Measurements from ENCODE around the gene TGFBRAP1. TPM values are rescaled to one million over a fixed set of nuclear protein-coding genes. Genes with fewer than 3 reads are reported as not detected.
A peak's percentile ranks its signal among the peaks of the same experiment; 100 is the strongest.
"Not testable (repeated sequence)": the region's sequence is repeated elsewhere in the genome, so short reads cannot be mapped to it uniquely, and the experiment has no call there.

The TGFBRAP1 gene
- total RNA-seq, 1 donor from 2014 or later, result 13.8 TPM

DNA sequence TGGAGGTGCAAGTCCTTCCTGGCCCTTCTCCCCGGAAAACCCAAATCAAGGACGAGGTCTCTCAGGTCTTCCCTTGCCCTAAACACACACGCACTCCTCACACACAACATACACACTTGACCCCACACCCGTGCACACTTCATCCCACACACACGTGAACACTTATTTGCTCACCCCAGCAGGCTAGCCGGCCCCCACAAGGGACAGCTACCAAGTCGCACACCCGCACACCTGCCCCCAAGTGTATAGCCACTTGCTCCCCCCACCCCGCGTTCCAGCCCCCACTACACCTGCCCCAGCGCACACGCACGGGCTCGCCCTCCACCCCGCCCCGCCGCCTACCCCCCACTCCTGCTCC lies 359 bp downstream of the TGFBRAP1 start:
- Histone ChIP-seq H3K79me2 (ENCODE audit: low read depth) (peaks cover 52% of the 10 kb centered on the region), H2AFZ (replicated peaks) (peak overlapping the region; percentile 76), H3F3A (ENCODE audit: low read depth) (peaks cover 7% of the 10 kb centered on the region), H3K4me3 (peak overlapping the region; percentile 52), H3K27ac (no peak overlapping the region), H3K9me3 (ENCODE audit: low read depth) (no peaks in the 10 kb centered on the region), H4K20me1 (ENCODE audit: low read depth) (peaks cover 5% of the 10 kb centered on the region), H3K36me3 (no peaks in the 10 kb centered on the region), H3K4me2 (peak overlapping the region; percentile 90), H3K9ac (no peak overlapping the region), H3K4me1 (peaks cover 7% of the 10 kb centered on the region), H3K27me3 (no peaks in the 10 kb centered on the region)
- H3K36me3 Mint-ChIP-seq, result no peaks in the 10 kb centered on the region
- TF ChIP-seq EZH2 (IDR thresholded peaks at IDR 0.05) (no peak), EZH2phosphoT487 (IDR thresholded peaks at IDR 0.05) (no peak)
- TF ChIP-seq, protein P1, sequence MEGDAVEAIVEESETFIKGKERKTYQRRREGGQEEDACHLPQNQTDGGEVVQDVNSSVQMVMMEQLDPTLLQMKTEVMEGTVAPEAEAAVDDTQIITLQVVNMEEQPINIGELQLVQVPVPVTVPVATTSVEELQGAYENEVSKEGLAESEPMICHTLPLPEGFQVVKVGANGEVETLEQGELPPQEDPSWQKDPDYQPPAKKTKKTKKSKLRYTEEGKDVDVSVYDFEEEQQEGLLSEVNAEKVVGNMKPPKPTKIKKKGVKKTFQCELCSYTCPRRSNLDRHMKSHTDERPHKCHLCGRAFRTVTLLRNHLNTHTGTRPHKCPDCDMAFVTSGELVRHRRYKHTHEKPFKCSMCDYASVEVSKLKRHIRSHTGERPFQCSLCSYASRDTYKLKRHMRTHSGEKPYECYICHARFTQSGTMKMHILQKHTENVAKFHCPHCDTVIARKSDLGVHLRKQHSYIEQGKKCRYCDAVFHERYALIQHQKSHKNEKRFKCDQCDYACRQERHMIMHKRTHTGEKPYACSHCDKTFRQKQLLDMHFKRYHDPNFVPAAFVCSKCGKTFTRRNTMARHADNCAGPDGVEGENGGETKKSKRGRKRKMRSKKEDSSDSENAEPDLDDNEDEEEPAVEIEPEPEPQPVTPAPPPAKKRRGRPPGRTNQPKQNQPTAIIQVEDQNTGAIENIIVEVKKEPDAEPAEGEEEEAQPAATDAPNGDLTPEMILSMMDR (IDR thresholded peaks at IDR 0.05), result no peak
- no peaks in the 10 kb centered on the region for H3K27me3 Mint-ChIP-seq (ENCODE audit: insufficient read depth, low read depth)
- H3K4me1 Mint-ChIP-seq, result peaks cover 37% of the 10 kb centered on the region
- DNase-seq (ENCODE audit: low spot score), result no peak
- H3K4me3 Mint-ChIP-seq, result peak overlapping the region; percentile 89
- peak overlapping the region; percentile 38 for H3K27ac Mint-ChIP-seq
- H3K9me3 Mint-ChIP-seq, result no peaks in the 10 kb centered on the region

DNA sequence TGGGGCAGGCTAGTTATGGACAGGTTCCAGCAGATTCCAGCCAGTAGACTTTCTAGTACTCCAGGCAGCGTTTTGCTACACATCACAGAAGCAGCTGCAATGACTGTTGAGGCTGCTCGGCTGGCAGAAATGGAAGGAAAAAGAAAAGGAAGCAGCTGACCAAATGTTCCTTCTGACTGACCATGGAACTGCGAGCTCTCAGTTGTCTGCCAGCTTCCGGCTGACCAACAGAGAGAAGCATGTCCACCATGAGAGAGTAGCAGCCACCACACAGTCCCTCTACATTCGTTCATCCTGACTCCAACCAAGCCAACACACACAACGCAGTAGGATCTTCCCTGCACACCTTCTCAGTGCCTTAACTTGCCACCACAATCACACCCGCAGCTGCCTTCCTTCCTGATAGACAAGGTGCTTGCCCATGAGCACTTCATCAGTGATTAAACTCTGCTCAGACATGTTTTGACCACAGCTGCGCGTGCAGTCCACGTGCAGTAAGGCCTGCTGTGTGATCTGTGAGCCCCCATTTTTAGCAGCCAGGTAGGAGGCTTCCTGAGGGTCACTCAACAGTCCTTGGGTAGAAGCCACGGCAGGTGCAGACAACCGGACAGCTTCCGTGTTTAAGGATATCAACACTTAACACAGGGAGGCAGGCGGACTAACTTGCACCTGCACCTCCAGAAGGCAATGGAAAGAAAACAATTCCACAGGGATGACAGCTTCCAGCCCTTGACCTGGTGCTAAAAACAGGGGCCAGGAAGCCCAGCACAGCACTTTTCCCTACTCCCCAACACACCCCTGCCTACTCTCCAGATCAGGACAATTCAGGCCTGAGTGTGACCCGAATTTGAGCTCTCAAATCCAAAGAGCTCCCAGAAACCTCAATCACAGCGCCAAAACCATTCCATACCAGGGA lies 996 bp downstream of the TGFBRAP1 start:
- peak overlapping the region; percentile 89 for H3K4me3 Mint-ChIP-seq
- H3K9me3 Mint-ChIP-seq, result no peaks in the 10 kb centered on the region
- Histone ChIP-seq H3K27me3 (no peaks in the 10 kb centered on the region), H3F3A (ENCODE audit: low read depth) (peaks cover 7% of the 10 kb centered on the region), H2AFZ (replicated peaks) (peak overlapping the region; percentile 76), H3K4me3 (peak overlapping the region; percentile 52), H3K36me3 (no peaks in the 10 kb centered on the region), H4K20me1 (ENCODE audit: low read depth) (peaks cover 5% of the 10 kb centered on the region), H3K9ac (no peak overlapping the region), H3K4me1 (peaks cover 7% of the 10 kb centered on the region), H3K27ac (no peak overlapping the region), H3K79me2 (ENCODE audit: low read depth) (peaks cover 52% of the 10 kb centered on the region), H3K4me2 (peak overlapping the region; percentile 90), H3K9me3 (ENCODE audit: low read depth) (no peaks in the 10 kb centered on the region)
- no peak for DNase-seq (ENCODE audit: low spot score)
- no peak for TF ChIP-seq EZH2phosphoT487 (IDR thresholded peaks at IDR 0.05)
- TF ChIP-seq EZH2 (IDR thresholded peaks at IDR 0.05), result no peak
- TF ChIP-seq, protein P1 (IDR thresholded peaks at IDR 0.05), result no peak
- H3K4me1 Mint-ChIP-seq, result peaks cover 37% of the 10 kb centered on the region
- H3K27ac Mint-ChIP-seq, result peak overlapping the region; percentile 38
- no peaks in the 10 kb centered on the region for H3K27me3 Mint-ChIP-seq (ENCODE audit: insufficient read depth, low read depth)
- H3K36me3 Mint-ChIP-seq, result no peaks in the 10 kb centered on the region

DNA sequence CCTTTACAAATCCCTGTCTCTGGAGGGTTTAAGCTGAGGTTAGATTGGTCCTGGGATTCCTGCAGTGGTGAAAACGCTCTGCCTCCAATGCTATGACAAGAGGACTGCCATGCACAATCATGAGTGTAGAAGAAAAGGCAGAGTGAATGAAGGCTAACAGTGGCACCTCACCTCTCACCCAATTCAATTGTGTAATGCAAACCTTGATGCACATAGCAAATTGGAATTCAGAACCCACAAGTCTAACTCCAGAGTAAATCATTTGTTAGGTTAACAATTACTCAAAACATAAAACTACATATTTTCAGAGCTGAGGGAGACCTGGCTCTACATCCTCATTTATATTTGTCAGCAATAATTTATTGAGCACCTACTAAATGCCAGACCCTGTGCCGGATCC lies 1.8 kb downstream of the TGFBRAP1 start:
- H3K4me1 Mint-ChIP-seq, result peaks cover 37% of the 10 kb centered on the region
- Histone ChIP-seq H3K79me2 (ENCODE audit: low read depth) (peaks cover 52% of the 10 kb centered on the region), H3F3A (ENCODE audit: low read depth) (peaks cover 4% of the 10 kb centered on the region), H3K4me3 (no peak overlapping the region), H3K9ac (no peak overlapping the region), H4K20me1 (ENCODE audit: low read depth) (peaks cover 5% of the 10 kb centered on the region), H3K27me3 (no peaks in the 10 kb centered on the region), H3K9me3 (ENCODE audit: low read depth) (no peaks in the 10 kb centered on the region), H3K4me2 (no peak overlapping the region), H3K27ac (no peak overlapping the region), H3K4me1 (peaks cover 7% of the 10 kb centered on the region), H2AFZ (replicated peaks) (no peak overlapping the region), H3K36me3 (no peaks in the 10 kb centered on the region)
- TF ChIP-seq EZH2 (IDR thresholded peaks at IDR 0.05), result no peak
- no peak for TF ChIP-seq EZH2phosphoT487 (IDR thresholded peaks at IDR 0.05)
- TF ChIP-seq, protein P1 (IDR thresholded peaks at IDR 0.05), result no peak
- DNase-seq (ENCODE audit: low spot score), result no peak
- H3K27ac Mint-ChIP-seq, result no peak overlapping the region
- no peaks in the 10 kb centered on the region for H3K9me3 Mint-ChIP-seq
- H3K27me3 Mint-ChIP-seq (ENCODE audit: insufficient read depth, low read depth), result no peaks in the 10 kb centered on the region
- H3K36me3 Mint-ChIP-seq, result no peaks in the 10 kb centered on the region
- H3K4me3 Mint-ChIP-seq, result peak overlapping the region; percentile 57

DNA sequence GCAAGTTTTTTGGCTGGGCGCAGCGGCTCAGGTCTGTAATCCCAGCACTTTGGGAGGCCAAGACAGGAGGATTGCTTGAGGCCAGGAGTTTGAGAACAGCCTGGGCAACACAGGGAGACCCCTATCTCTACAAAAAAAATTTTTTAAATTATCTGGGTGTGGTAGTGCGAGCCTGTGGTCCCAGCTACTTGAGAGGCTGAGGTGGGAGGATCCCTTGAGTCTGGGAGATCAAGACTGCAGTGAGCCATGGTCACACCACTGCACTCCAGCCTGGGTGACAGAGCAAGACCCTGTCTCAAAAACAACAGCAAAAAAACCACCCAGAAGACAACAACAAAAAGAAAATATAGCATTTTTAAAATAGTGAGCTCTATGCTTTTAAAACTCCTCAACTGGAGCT lies 2.3 kb downstream of the TGFBRAP1 start:
- H3K27me3 Mint-ChIP-seq (ENCODE audit: insufficient read depth, low read depth); H3K4me3 Mint-ChIP-seq; H3K9ac ChIP-seq; H3K27me3 ChIP-seq; H3K9me3 Mint-ChIP-seq; DNase-seq (ENCODE audit: low spot score); H2AFZ ChIP-seq (replicated peaks); H3K27ac ChIP-seq; H4K20me1 ChIP-seq (ENCODE audit: low read depth); H3K27ac Mint-ChIP-seq; H3K4me1 ChIP-seq; H3F3A ChIP-seq (ENCODE audit: low read depth); H3K4me3 ChIP-seq; H3K36me3 Mint-ChIP-seq; H3K9me3 ChIP-seq (ENCODE audit: low read depth); H3K36me3 ChIP-seq; H3K4me2 ChIP-seq: not testable (repeated sequence)
- H3K4me1 Mint-ChIP-seq, result peaks cover 37% of the 10 kb centered on the region
- peaks cover 52% of the 10 kb centered on the region for H3K79me2 ChIP-seq (ENCODE audit: low read depth)
